Colonic mucosa (tissue), 4 donors: ENCODE results near the gene MRPL20. TPM values are rescaled to one million over a fixed set of nuclear protein-coding genes. Genes with fewer than 3 reads are reported as not detected.

ENCODE experiments used
- DNase-seq: peaks from one replicate; pipeline ENCODE4 v3.0.0-alpha.2; 2020
- H3K27ac ChIP-seq: fragments of 200-600 bp; one replicate; pipeline ENCODE4 v1.8.0; 2021
- H3K27me3 ChIP-seq: fragments of 200-600 bp; one replicate; pipeline ENCODE4 v1.8.0; 2021
- H3K36me3 ChIP-seq: fragments of 200-600 bp; one replicate; pipeline ENCODE4 v1.8.0; 2021
- H3K4me1 ChIP-seq: fragments of 200-600 bp; one replicate; pipeline ENCODE4 v1.8.0; 2021; ENCODE audit warnings: mild to moderate bottlenecking
- H3K4me3 ChIP-seq: fragments of 200-600 bp; one replicate; pipeline ENCODE4 v1.8.0; 2021
- H3K9ac ChIP-seq, 2 donors: one replicate each; pipeline ENCODE4 v1.7.0; 2013; ENCODE audit warnings: control low read depth in 2 of 2, low read depth in 2 of 2, low read length in 2 of 2
- H3K9me3 ChIP-seq: fragments of 200-600 bp; one replicate; pipeline ENCODE4 v1.8.0; 2021
- CTCF ChIP-seq: fragments of 200-600 bp; IDR thresholded peaks from one replicate; pipeline ENCODE4 v1.8.0; 2022; ENCODE audit warnings: antibody characterized with exemption, mild to moderate bottlenecking
- intact Hi-C: fragments of 100-400 bp; cut with DNase I; formaldehyde crosslinking; loops from one replicate; pipeline ENCODE4 v1.14.1; 2022
- total RNA-seq, 2 donors: library from RNA; stranded (reverse); fragmentation: NEBNext Ultra II Directional in 1 of 2; extraction: Animal tissue kit (Norgen Biotek cat#: 25700) in 1 of 2; gene quantifications; one replicate each; pipeline ENCODE4 v1.2.1, GENCODE V29; 2021
- donor health status: healthy.
- donor health status: DM: no; HTN: no; CAD: no.
- donor health status: DM: no; HTN: no; CAD: no.

MRPL20 gene
- total RNA-seq, 2 donors from 2014 or later = 88.1 to 143 TPM

- Histone ChIP-seq H3K4me3 (no peak overlapping the region), H3K27me3 (peaks cover 5% of the 10 kb centered on the region), H3K27ac (peak overlapping the region; percentile 12), H3K36me3 (no peaks in the 10 kb centered on the region), H3K9ac (peak overlapping the region in 1 of 2 donors; percentile 26), H3K9me3 (no peaks in the 10 kb centered on the region), H3K4me1 (no peaks in the 10 kb centered on the region)
- no peak for DNase-seq
- TF ChIP-seq CTCF = no peak
- intact Hi-C loops = no loop called here
These were observed 45.7 kb downstream of the MRPL20 start for GRCh38 chr1:1361233-1361981.

- Histone ChIP-seq H3K9ac (peak overlapping the region in 1 of 2 donors; percentile 33), H3K27me3 (peaks cover 5% of the 10 kb centered on the region), H3K36me3 (no peaks in the 10 kb centered on the region), H3K9me3 (no peaks in the 10 kb centered on the region), H3K4me1 (no peaks in the 10 kb centered on the region), H3K27ac (peak overlapping the region; percentile 75), H3K4me3 (no peak overlapping the region)
- intact Hi-C loops = no loop called here
- peak; percentile 54 for DNase-seq
- no peak for TF ChIP-seq CTCF
These were observed 46.5 kb downstream of the MRPL20 start for GRCh38 chr1:1360506-1361169.

DNA sequence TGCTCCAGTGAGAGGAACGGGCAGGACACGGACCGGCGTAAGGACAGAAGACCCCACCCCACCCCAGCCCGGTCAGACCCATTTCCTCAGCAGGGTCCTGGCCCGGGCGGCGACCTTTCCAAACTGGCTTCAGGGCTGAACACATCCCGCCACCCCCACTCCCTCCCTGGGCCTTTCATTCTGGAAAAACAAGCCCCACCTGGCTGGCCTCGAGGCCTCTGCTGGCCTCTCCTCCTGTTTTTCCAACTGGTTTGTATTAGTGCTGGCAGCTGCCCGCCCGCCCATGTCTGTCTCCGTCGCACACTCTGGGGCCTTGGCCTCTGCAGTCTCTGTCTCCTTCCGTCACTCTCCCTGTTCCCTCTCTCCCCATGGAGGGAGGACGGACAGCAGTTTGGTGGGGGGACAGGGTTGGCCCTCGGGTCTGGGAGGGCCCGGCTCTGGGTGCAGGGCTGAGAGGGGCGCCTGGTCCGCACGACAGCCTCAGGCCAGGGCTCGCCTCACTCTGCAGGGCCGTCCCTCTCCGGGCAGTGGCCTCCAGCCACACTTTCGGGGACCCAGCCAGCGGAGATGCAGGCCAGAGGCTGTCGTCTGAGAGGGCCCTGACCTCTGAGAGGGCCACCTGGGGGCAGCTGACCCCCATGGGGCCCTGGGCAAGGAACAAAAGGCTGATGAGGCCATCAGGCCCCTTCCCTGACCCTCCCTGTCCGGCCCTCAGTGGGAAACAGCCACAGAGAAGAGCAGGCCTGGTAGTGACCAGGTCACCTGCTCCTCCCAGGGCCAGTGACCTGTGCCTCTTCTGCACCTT, 47.2 kb downstream of the MRPL20 start:
- peak; percentile 24 for DNase-seq

GRCh38 chr1:1359308-1359663, 47.8 kb downstream of the MRPL20 start:
- peaks cover 17% of the 10 kb centered on the region for H3K27me3 ChIP-seq
- H3K36me3 ChIP-seq = no peaks in the 10 kb centered on the region
- peak overlapping the region; percentile 75 for H3K27ac ChIP-seq
- H3K9ac ChIP-seq = peak overlapping the region in 1 of 2 donors; percentile 61
- peak; percentile 18 for DNase-seq
- H3K4me3 ChIP-seq = no peak overlapping the region
- H3K4me1 ChIP-seq = no peaks in the 10 kb centered on the region
- no peaks in the 10 kb centered on the region for H3K9me3 ChIP-seq
- intact Hi-C loops = no loop called here
- no peak for TF ChIP-seq CTCF

More for the DNA sequence above, 47.2 kb downstream of the MRPL20 start:
- H3K9ac ChIP-seq = peak overlapping the region; percentile 33 to 61
- H3K4me1 ChIP-seq = no peaks in the 10 kb centered on the region
- no peaks in the 10 kb centered on the region for H3K9me3 ChIP-seq
- H3K27me3 ChIP-seq = peaks cover 11% of the 10 kb centered on the region
- H3K36me3 ChIP-seq = no peaks in the 10 kb centered on the region
- intact Hi-C loops = no loop called here
- H3K27ac ChIP-seq = peak overlapping the region; percentile 75
- no peak for TF ChIP-seq CTCF
- H3K4me3 ChIP-seq = no peak overlapping the region

- TF ChIP-seq CTCF = no peak
- Histone ChIP-seq H3K27ac (peak within 1 kb of the TSS; percentile 75), H3K9me3 (no peaks in the 10 kb centered on the region), H3K4me3 (peak within 1 kb of the TSS; percentile 31), H3K27me3 (peaks cover 23% of the 10 kb centered on the region), H3K36me3 (no peaks in the 10 kb centered on the region), H3K9ac (peak within 1 kb of the TSS; percentile 61 to 69), H3K4me1 (no peaks in the 10 kb centered on the region)
- intact Hi-C loops = no loop called here
- peak; percentile 67 for DNase-seq
These were observed 48.4 kb downstream of the MRPL20 start, which contains the start of gene MXRA8 for GRCh38 chr1:1358433-1359271. Gene MXRA8 (minus strand): TSS chr1:1358555. CDS start chr1:1358504, 51 bp downstream.
